Measurements from ENCODE around the gene S100A16.

GRCh38 chr1:153606194-153606593 lies 6.7 kb downstream of the S100A16 start:
- TF ChIP-seq POLR2A (IDR thresholded peaks at IDR 0.05; ENCODE audit: low read depth, low read length), result no peak
- no peak for TF ChIP-seq POLR2AphosphoS5 (IDR thresholded peaks at IDR 0.05; ENCODE audit: low read depth, low read length)

All from GM12892 (cell line).